Measurements from ENCODE around the gene LRIG2.
"Not testable (repeated sequence)": the region's sequence is repeated elsewhere in the genome, so short reads cannot be mapped to it uniquely, and the experiment has no call there.

- TF ChIP-seq, protein P1, sequence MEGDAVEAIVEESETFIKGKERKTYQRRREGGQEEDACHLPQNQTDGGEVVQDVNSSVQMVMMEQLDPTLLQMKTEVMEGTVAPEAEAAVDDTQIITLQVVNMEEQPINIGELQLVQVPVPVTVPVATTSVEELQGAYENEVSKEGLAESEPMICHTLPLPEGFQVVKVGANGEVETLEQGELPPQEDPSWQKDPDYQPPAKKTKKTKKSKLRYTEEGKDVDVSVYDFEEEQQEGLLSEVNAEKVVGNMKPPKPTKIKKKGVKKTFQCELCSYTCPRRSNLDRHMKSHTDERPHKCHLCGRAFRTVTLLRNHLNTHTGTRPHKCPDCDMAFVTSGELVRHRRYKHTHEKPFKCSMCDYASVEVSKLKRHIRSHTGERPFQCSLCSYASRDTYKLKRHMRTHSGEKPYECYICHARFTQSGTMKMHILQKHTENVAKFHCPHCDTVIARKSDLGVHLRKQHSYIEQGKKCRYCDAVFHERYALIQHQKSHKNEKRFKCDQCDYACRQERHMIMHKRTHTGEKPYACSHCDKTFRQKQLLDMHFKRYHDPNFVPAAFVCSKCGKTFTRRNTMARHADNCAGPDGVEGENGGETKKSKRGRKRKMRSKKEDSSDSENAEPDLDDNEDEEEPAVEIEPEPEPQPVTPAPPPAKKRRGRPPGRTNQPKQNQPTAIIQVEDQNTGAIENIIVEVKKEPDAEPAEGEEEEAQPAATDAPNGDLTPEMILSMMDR (conservative IDR thresholded peaks at IDR 0.05; ENCODE audit: low read depth, low read length): not testable (repeated sequence)
- TF ChIP-seq EZH2 (IDR thresholded peaks at IDR 0.05; ENCODE audit: low read length, unreplicated experiment): not testable (repeated sequence)
These were observed 77.5 kb downstream of the LRIG2 start for GRCh38 chr1:113150494-113150893.

All from PC-3 (cell line).